HL-60 (cell line): ENCODE results near the gene AKT2.

Experiments used
- DNase-seq, 2 experiments: peaks; one replicate each; pipeline ENCODE4 v3.0.0-alpha.2; 2010 to 2020; ENCODE audit warnings: low read depth in 1 of 2, low spot score in 1 of 2
- H3K27ac ChIP-seq: fragments of 250-450 bp; sonication (Bioruptor Pico); replicated peaks from 2 replicates; pipeline ENCODE4 v1.5.1; 2020; ENCODE audit warnings: mild to moderate bottlenecking, moderate library complexity
- H3K27me3 ChIP-seq: fragments of 250-450 bp; sonication (Bioruptor Pico); 2 replicates; pipeline ENCODE4 v1.5.1; 2021; ENCODE audit warnings: mild to moderate bottlenecking, moderate library complexity; ENCODE audit not compliant: insufficient read depth, poor library complexity, severe bottlenecking
- H3K4me3 ChIP-seq: replicated peaks from 2 replicates; pipeline ENCODE4 v1.5.1; 2011; ENCODE audit warnings: mild to moderate bottlenecking, control low read depth, low read length; ENCODE audit not compliant: insufficient read depth
- GABPA ChIP-seq: IDR thresholded peaks from 2 replicates; pipeline ENCODE4 v1.6.1; 2012; ENCODE audit warnings: low read depth
- POLR2AphosphoS5 ChIP-seq: IDR thresholded peaks from 2 replicates; pipeline ENCODE4 v1.6.1; 2012; ENCODE audit warnings: low read depth
- SPI1 ChIP-seq: IDR thresholded peaks from 2 replicates; pipeline ENCODE4 v1.6.1; 2012; ENCODE audit warnings: low read depth, mild to moderate bottlenecking, borderline replicate concordance
- TF ChIP-seq, protein P1 (sequence below): IDR thresholded peaks from one replicate; pipeline ENCODE4 v1.5.1; 2011; ENCODE audit warnings: low read length, control low read depth, inconsistent platforms; ENCODE audit not compliant: insufficient read depth
- TF ChIP-seq, protein P2 (sequence below): IDR thresholded peaks from 2 replicates; pipeline ENCODE4 v1.6.1; 2012; ENCODE audit warnings: low read depth; ENCODE audit not compliant: insufficient replicate concordance

Gene AKT2

DNA sequence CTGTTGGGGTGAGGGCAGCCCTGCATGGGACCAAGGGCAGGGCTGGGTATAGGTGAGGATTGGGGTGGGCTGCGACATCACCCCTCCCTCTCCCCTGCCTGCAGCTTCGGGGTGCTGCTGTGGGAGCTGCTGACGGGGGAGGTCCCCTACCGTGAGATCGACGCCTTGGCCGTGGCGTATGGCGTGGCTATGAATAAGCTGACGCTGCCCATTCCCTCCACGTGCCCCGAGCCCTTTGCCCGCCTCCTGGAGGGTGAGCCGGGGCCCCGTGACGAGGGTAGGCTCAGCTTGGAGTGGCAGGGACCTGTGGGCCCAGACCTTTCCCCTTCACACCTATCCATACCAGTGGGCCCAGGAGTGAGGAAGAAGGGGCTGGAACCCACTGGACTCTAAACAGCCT, 80.8 kb downstream of the AKT2 start:
- no peak for DNase-seq
- no peaks in the 10 kb centered on the region for H3K27me3 ChIP-seq
- no peak for TF ChIP-seq GABPA
- TF ChIP-seq, protein P1, sequence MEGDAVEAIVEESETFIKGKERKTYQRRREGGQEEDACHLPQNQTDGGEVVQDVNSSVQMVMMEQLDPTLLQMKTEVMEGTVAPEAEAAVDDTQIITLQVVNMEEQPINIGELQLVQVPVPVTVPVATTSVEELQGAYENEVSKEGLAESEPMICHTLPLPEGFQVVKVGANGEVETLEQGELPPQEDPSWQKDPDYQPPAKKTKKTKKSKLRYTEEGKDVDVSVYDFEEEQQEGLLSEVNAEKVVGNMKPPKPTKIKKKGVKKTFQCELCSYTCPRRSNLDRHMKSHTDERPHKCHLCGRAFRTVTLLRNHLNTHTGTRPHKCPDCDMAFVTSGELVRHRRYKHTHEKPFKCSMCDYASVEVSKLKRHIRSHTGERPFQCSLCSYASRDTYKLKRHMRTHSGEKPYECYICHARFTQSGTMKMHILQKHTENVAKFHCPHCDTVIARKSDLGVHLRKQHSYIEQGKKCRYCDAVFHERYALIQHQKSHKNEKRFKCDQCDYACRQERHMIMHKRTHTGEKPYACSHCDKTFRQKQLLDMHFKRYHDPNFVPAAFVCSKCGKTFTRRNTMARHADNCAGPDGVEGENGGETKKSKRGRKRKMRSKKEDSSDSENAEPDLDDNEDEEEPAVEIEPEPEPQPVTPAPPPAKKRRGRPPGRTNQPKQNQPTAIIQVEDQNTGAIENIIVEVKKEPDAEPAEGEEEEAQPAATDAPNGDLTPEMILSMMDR: no peak
- no peak for TF ChIP-seq SPI1
- TF ChIP-seq POLR2AphosphoS5: no peak
- TF ChIP-seq, protein P2, sequence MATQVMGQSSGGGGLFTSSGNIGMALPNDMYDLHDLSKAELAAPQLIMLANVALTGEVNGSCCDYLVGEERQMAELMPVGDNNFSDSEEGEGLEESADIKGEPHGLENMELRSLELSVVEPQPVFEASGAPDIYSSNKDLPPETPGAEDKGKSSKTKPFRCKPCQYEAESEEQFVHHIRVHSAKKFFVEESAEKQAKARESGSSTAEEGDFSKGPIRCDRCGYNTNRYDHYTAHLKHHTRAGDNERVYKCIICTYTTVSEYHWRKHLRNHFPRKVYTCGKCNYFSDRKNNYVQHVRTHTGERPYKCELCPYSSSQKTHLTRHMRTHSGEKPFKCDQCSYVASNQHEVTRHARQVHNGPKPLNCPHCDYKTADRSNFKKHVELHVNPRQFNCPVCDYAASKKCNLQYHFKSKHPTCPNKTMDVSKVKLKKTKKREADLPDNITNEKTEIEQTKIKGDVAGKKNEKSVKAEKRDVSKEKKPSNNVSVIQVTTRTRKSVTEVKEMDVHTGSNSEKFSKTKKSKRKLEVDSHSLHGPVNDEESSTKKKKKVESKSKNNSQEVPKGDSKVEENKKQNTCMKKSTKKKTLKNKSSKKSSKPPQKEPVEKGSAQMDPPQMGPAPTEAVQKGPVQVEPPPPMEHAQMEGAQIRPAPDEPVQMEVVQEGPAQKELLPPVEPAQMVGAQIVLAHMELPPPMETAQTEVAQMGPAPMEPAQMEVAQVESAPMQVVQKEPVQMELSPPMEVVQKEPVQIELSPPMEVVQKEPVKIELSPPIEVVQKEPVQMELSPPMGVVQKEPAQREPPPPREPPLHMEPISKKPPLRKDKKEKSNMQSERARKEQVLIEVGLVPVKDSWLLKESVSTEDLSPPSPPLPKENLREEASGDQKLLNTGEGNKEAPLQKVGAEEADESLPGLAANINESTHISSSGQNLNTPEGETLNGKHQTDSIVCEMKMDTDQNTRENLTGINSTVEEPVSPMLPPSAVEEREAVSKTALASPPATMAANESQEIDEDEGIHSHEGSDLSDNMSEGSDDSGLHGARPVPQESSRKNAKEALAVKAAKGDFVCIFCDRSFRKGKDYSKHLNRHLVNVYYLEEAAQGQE: no peak
- no peak overlapping the region for H3K27ac ChIP-seq
- H3K4me3 ChIP-seq: no peak overlapping the region

DNA sequence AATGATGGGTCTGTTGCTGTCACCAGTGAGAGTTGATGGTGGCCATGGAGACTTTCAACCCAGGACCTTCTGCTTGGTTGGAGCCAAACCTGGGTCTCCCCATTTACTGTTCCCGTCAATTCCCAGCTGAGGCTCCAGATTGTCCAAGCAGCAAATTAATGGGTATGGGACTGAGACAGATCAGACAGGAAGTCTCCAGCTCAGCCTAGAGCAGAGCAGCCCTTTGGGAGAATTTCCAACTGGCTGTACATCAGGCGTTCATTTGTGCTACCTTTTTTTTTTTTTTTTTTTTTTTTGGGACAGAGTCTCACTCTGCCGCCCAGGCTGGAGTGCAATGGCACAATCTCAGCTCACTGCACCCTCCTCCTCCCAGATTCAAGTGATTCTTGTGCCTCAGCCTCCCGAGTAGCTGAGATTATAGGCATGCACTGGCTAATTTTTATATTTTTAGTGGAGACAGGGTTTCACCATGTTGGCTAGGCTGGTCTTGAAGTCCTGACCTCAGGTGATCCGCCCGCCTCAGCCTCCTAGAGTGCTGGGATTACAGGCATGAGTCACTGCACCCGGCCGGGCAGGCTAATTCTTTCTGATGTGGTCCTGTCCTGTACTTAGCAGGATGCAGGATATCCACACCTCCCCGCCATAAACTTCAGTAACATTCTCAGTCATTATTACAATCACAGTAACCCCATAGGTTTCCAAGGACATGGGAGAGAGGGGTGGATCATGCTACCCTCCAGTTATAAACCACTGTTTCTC, 84.6 kb downstream of the AKT2 start:
- Histone ChIP-seq H3K27me3 (no peaks in the 10 kb centered on the region), H3K4me3 (no peak overlapping the region), H3K27ac (no peak overlapping the region)
- no peak for DNase-seq
- TF ChIP-seq POLR2AphosphoS5 (no peak), SPI1 (no peak), GABPA (no peak)
- TF ChIP-seq, protein P1: no peak
- TF ChIP-seq, protein P2: no peak

DNA sequence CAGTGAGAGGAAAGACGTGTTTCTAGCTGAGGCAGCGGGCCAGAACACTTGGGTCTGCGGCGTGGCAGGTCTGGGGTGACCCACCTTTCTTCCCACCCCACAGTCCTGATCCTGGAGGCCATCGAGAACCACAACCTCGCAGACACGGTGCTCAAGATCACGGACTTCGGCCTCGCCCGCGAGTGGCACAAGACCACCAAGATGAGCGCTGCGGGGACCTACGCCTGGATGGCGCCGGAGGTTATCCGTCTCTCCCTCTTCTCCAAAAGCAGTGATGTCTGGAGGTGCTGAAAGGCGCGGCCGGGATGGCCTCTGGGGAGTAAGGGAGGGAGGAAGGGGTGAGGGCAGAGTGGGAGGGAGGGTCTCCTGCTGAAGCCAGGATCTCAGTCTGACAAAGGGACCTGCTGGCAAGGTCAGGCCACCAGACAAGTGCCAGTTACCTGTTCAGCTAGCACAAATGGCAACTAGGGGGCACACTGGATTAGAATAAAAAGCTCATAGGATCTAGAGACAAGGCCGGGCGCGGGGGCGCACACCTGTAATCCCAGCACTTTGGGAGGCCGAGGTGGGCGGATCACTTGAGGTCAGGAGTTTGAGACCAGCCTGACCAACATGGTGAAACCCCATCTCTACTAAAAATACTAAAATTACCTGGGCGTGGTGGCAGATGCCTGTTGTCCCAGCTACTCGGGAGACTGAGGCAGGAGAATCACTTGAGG, 86.7 kb downstream of the AKT2 start:
- TF ChIP-seq POLR2AphosphoS5 (no peak), SPI1 (no peak), GABPA (no peak)
- TF ChIP-seq, protein P1: no peak
- TF ChIP-seq, protein P2: no peak
- H3K4me3 ChIP-seq: no peak overlapping the region
- DNase-seq: no peak
- H3K27ac ChIP-seq: no peak overlapping the region
- H3K27me3 ChIP-seq: no peaks in the 10 kb centered on the region
